Measurements from ENCODE around the gene HSD17B11.

GRCh38 chr4:87390551-87390890 lies 467 bp downstream of the HSD17B11 start:
- no peak for TF ChIP-seq POLR2A (IDR thresholded peaks at IDR 0.05; ENCODE audit: low read length)
- no peak for TF ChIP-seq GATA1 (IDR thresholded peaks at IDR 0.05; ENCODE audit: low read depth, low read length)

Data from erythroblast (primary cell).